ENCODE data around the gene ERVMER34-1. TPM values are rescaled to one million over a fixed set of nuclear protein-coding genes. Genes with fewer than 3 reads are reported as not detected.

Gene ERVMER34-1
- total RNA-seq, 1 donor from 2014 or later: 1.4 TPM

DNA sequence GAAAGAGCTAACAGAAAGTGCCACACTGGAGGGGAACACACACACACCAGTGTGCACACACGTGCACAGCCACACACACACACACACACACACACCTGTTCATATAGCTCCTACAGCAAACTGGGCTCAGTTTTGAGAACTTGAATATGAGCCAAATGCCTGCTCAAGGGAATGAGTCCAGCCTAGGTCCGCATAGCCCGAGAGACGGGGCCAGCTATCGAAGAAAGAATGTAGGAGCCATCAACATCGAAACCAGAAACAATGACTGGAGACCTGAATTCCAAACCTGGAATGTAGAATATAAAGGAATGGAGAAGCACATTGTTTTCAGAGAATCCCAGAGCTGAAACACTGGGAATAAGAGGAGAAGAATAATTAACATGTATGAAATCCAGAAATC, 37.6 kb upstream of the ERVMER34-1 start:
- Mint-ChIP-seq H3K4me1 (ENCODE audit: low read depth) (no peaks in the 10 kb centered on the region), H3K36me3 (ENCODE audit: low read depth) (no peaks in the 10 kb centered on the region), H3K27me3 (ENCODE audit: low read depth) (no peaks in the 10 kb centered on the region), H3K27ac (ENCODE audit: unreplicated experiment) (no peak overlapping the region), H3K4me3 (ENCODE audit: unreplicated experiment) (no peak overlapping the region), H3K9me3 (ENCODE audit: low read depth) (peaks cover 3% of the 10 kb centered on the region)
- TF ChIP-seq, protein P1, sequence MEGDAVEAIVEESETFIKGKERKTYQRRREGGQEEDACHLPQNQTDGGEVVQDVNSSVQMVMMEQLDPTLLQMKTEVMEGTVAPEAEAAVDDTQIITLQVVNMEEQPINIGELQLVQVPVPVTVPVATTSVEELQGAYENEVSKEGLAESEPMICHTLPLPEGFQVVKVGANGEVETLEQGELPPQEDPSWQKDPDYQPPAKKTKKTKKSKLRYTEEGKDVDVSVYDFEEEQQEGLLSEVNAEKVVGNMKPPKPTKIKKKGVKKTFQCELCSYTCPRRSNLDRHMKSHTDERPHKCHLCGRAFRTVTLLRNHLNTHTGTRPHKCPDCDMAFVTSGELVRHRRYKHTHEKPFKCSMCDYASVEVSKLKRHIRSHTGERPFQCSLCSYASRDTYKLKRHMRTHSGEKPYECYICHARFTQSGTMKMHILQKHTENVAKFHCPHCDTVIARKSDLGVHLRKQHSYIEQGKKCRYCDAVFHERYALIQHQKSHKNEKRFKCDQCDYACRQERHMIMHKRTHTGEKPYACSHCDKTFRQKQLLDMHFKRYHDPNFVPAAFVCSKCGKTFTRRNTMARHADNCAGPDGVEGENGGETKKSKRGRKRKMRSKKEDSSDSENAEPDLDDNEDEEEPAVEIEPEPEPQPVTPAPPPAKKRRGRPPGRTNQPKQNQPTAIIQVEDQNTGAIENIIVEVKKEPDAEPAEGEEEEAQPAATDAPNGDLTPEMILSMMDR (IDR thresholded peaks at IDR 0.05): no peak
- no peak for DNase-seq (ENCODE audit: low spot score)

DNA sequence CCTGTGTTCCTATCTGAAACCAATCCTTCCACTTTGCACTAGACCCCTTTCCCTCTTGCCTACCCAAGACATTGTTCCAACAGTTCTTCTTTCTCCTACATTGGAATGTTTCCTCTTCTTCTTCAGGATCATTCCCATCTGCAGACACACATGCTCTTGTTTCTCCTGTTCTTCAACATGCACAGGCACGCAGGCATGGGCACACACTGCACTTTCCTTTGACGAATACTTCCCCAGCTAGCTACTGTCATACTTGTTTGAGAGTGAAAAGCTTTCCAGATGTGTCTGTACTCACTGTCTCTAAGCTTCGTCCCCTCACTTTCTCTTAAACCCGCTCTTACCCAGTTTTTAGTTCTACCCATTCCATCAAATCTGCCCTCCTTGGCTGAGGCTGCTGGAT, 31.8 kb upstream of the ERVMER34-1 start:
- TF ChIP-seq, protein P1 (IDR thresholded peaks at IDR 0.05): no peak
- Mint-ChIP-seq H3K4me3 (ENCODE audit: unreplicated experiment) (no peak overlapping the region), H3K4me1 (ENCODE audit: low read depth) (no peaks in the 10 kb centered on the region), H3K9me3 (ENCODE audit: low read depth) (peaks cover 3% of the 10 kb centered on the region), H3K27ac (ENCODE audit: unreplicated experiment) (no peak overlapping the region), H3K36me3 (ENCODE audit: low read depth) (no peaks in the 10 kb centered on the region), H3K27me3 (ENCODE audit: low read depth) (no peaks in the 10 kb centered on the region)
- no peak for DNase-seq (ENCODE audit: low spot score)

DNA sequence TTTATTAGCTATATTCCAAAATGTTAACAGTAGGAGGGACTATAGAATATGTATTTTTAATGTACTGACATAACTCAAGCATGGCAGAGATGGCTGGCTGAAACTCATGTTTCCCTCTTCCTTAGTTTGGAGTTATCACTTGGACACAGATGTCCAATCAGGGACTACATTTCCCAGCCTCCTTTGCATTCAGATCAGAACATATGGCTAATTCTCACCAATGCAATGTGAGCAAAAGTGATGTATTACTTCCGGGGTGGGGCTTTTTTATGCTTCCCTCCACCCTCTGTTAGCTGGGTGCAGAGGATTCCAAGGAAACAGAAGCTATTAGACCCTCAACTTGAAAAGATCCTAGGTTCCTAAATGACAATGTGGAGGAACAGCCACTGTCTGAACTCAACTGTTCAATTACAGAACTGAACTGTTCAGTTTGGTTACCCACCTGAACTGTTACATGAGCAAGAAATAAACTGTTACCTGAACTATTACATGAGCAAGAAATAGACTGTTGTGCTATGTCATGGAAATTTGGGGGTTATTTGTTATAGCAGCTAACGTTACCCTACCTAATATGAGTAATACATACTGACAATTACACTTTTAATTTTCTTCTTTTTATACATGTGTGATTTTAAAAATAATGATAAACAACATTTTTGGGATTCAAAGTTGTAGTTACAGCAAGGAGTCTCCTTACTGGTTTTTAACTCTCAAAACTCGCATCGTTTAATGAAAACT, 29.6 kb upstream of the ERVMER34-1 start:
- Mint-ChIP-seq H3K9me3 (ENCODE audit: low read depth) (peaks cover 3% of the 10 kb centered on the region), H3K36me3 (ENCODE audit: low read depth) (no peaks in the 10 kb centered on the region), H3K4me1 (ENCODE audit: low read depth) (no peaks in the 10 kb centered on the region), H3K27ac (ENCODE audit: unreplicated experiment) (no peak overlapping the region), H3K27me3 (ENCODE audit: low read depth) (peaks cover 3% of the 10 kb centered on the region), H3K4me3 (ENCODE audit: unreplicated experiment) (no peak overlapping the region)
- TF ChIP-seq, protein P1 (IDR thresholded peaks at IDR 0.05): no peak
- DNase-seq (ENCODE audit: low spot score): no peak

DNA sequence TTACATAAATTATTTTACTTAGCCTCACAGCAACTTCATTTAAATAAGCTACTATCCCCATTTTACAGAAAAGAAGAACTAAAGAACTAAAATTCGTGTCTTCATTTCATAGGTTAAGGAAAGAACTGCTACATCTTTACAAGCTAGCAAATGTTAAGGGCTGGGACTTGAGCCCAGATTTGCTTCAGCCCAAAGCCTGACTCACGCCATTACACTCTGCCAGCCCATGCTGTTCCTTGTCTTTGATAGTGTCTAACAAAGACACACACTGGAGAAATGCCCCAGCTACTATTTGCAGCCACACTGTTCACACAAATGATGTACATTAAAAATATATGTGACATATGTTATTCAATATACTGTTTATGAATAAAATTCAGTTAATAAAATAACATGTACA, 29.0 kb upstream of the ERVMER34-1 start:
- H3K27ac Mint-ChIP-seq (ENCODE audit: unreplicated experiment): no peak overlapping the region
- peaks cover 3% of the 10 kb centered on the region for H3K9me3 Mint-ChIP-seq (ENCODE audit: low read depth)
- no peaks in the 10 kb centered on the region for H3K36me3 Mint-ChIP-seq (ENCODE audit: low read depth)
- TF ChIP-seq, protein P1 (IDR thresholded peaks at IDR 0.05): no peak
- H3K27me3 Mint-ChIP-seq (ENCODE audit: low read depth): peaks cover 3% of the 10 kb centered on the region
- H3K4me3 Mint-ChIP-seq (ENCODE audit: unreplicated experiment): no peak overlapping the region
- DNase-seq (ENCODE audit: low spot score): no peak
- no peaks in the 10 kb centered on the region for H3K4me1 Mint-ChIP-seq (ENCODE audit: low read depth)

DNA sequence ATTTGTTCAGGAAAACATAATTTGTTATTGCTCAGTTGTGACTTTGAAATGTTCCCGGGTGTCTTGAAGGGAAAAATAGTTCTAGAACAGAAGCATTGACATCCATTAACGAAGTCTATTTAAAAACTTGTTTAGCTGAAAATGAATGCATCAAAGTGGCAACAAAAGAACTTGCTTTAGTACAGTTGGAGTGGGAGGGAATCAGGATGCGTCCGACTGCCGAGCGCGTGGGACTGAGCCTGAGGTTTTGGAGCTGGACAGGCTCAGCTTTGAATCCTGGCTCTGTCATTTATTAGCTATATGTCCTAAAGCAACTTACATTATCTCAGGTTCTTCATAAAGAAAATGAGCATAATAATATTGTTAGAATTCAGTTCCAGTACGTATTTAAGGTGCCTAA, 9.0 kb upstream of the ERVMER34-1 start:
- Mint-ChIP-seq H3K27me3 (ENCODE audit: low read depth) (peaks cover 3% of the 10 kb centered on the region), H3K27ac (ENCODE audit: unreplicated experiment) (no peak overlapping the region), H3K4me1 (ENCODE audit: low read depth) (peaks cover 9% of the 10 kb centered on the region), H3K4me3 (ENCODE audit: unreplicated experiment) (no peak overlapping the region), H3K36me3 (ENCODE audit: low read depth) (peaks cover 2% of the 10 kb centered on the region), H3K9me3 (ENCODE audit: low read depth) (no peaks in the 10 kb centered on the region)
- DNase-seq (ENCODE audit: low spot score): no peak
- TF ChIP-seq, protein P1 (IDR thresholded peaks at IDR 0.05): no peak

Measured in chondrocyte (in vitro differentiated cells).